HG03159 (cell line): ENCODE data around the gene RAB31.

Experiments
- ATAC-seq: cut with Tn5 transposase; IDR thresholded peaks from one replicate; pipeline ENCODE4 v1.9.1; 2021; ENCODE audit warnings: mild to moderate bottlenecking, moderate library complexity; ENCODE audit not compliant: unreplicated experiment

Gene RAB31

DNA sequence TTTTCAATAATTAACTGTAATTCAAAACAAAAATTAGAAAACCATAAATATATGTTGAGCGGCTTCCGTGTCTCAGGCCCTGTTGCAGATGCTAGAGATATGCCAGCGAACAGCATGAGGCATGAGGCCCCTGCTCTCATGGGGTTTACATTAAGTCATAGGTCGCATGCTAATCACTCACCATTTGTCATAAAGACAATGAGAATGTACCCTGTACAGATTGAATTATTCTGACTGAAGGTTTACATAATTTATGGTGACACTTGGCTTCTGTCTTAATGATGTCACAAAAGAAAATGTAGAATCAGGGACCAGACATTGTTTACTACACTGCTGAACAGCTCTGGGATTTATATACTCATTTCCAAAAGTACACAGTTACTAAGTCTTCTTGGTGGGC, 199.8 kb downstream of the RAB31 start:
- no peak for ATAC-seq

DNA sequence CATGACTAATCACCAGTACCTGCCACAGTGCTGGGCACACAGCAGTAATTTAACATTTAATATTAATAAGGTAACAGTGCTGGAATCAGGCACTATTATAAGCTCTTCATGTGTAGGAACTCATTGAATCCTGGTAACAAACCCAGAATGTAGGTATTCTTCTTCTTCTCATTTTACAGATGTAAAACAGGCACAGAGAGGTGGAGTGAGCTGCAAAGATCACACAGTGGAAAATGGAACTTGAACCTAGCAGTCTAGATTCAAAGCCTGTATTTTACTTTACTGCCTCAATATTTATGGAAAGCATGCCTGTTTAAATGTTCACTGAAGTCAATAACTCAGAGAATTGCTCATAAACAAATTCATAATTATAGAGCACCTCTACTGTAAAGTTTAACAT, 202.0 kb downstream of the RAB31 start:
- no peak for ATAC-seq

DNA sequence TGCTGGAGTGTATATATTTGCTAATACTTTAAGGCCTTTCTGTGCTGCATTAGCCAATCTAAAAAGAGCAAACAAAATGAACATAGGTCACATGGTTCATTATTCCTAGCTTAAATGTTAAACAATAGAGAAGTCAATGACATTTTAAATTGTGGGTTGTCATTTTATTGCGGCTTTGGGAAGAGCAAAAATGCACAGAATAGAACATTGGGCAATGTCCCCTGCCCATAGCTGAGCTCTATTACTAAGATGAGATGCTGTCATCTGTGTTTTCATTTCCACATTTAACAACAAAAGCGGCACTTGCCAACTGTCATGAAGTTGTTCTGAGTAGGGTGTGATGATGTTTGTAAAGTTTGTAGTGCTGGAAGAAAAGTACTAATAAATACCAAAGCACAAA, 202.6 kb downstream of the RAB31 start:
- ATAC-seq: no peak

GRCh38 chr18:9911226-9911625, 203.1 kb downstream of the RAB31 start:
- ATAC-seq: no peak
